ENCODE data around the gene LPP. TPM values are rescaled to one million over a fixed set of nuclear protein-coding genes. Genes with fewer than 3 reads are reported as not detected.

Gene LPP
- total and polyA plus RNA-seq, 8 donors: 8.0 to 885 (median 305) TPM

DNA sequence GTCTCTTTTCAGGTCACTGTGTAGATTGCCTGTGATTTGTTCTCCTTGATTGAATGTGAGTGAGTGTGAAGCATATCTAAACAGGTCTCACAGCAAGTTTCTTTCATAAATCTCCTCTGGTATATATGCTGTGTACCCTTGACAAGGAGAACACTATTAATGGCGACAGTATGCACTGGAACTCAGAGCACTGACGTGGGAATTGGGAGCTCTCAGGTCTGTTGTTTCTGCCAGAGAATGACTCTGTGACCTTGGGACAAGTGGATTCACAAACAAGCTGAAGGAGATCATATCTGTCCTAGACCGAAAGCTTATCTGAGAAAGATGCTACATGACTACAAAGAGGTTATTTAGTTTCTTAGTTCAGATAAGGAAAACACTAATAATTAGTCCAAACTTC, 691.6 kb downstream of the LPP start:
- intact Hi-C loops (cut with DNase I; ENCODE audit: low total_unique reads): no loop called here
- WGBS, 5 donors: 80 to 91% (median 88%) methylated on average over 3 of the region's 3 CpGs
- Histone ChIP-seq H3K9me3 (no peaks in the 10 kb centered on the region), H3K27ac (no peak overlapping the region), H3K4me1 (peaks cover 0 to 26% (median 0%) of the 10 kb centered on the region in 4 donors), H3K4me3 (no peak overlapping the region), H3K36me3 (no peaks in the 10 kb centered on the region), H3K27me3 (no peaks in the 10 kb centered on the region)
- DNase-seq: no peak
- no peak for TF ChIP-seq POLR2A (IDR thresholded peaks at IDR 0.05)
- no peak for TF ChIP-seq EP300 (IDR thresholded peaks at IDR 0.05)
- no peak for TF ChIP-seq CTCF (IDR thresholded peaks at IDR 0.05)
- TF ChIP-seq POLR2AphosphoS5 (IDR thresholded peaks at IDR 0.05): no peak

DNA sequence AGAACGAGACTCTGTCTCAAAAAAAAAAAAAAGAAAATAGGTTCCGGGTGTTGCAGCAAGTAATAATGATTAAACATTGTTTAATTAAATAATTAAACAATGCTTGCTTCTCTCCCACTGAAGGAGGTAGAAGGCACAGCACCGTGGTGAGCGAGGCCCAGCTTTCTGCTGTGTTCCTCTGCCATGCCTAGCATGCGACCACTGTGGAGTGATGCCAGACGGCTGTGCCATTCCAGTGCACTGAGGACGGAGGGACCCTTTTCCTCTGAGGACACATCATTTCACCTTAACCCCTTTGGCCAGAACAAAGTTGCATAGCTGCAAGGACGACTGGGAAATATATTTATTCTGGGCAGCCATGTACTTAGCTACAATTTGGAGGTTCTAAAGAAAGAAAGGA, 695.0 kb downstream of the LPP start:
- no peak overlapping the region for H3K4me3 ChIP-seq
- no peaks in the 10 kb centered on the region for H3K27me3 ChIP-seq
- peaks cover 0 to 26% (median 4%) of the 10 kb centered on the region in 4 donors for H3K4me1 ChIP-seq
- H3K27ac ChIP-seq: no peak overlapping the region
- no peak for DNase-seq
- no peak for TF ChIP-seq POLR2A (IDR thresholded peaks at IDR 0.05)
- no peak for TF ChIP-seq CTCF (IDR thresholded peaks at IDR 0.05)
- TF ChIP-seq POLR2AphosphoS5 (IDR thresholded peaks at IDR 0.05): no peak
- no peak for TF ChIP-seq EP300 (IDR thresholded peaks at IDR 0.05)
- 43 to 90% (median 60%) methylated on average over 8 of the region's 8 CpGs for WGBS, 5 donors
- no peaks in the 10 kb centered on the region for H3K9me3 ChIP-seq
- intact Hi-C loops (cut with DNase I; ENCODE audit: low total_unique reads): no loop called here
- H3K36me3 ChIP-seq: no peaks in the 10 kb centered on the region

- intact Hi-C loops (cut with DNase I; ENCODE audit: low total_unique reads): no loop called here
- H3K4me3 ChIP-seq: no peak overlapping the region
- no peaks in the 10 kb centered on the region for H3K36me3 ChIP-seq
- H3K4me1 ChIP-seq: peaks cover 0 to 35% (median 12%) of the 10 kb centered on the region in 4 donors
- no peaks in the 10 kb centered on the region for H3K9me3 ChIP-seq
- TF ChIP-seq POLR2AphosphoS5 (IDR thresholded peaks at IDR 0.05) (no peak), EP300 (IDR thresholded peaks at IDR 0.05) (no peak), CTCF (IDR thresholded peaks at IDR 0.05) (no peak), POLR2A (IDR thresholded peaks at IDR 0.05) (no peak)
- 84 to 95% (median 89%) methylated on average over 4 of the region's 4 CpGs for WGBS, 5 donors
- peak overlapping the region in 3 of 5 donors; percentile 58 to 65 (median 64) for H3K27ac ChIP-seq
- H3K27me3 ChIP-seq: no peaks in the 10 kb centered on the region
- DNase-seq: peak in 1 of 2 donors; percentile 12
Measured at GRCh38 chr3:188853856-188854771, 700.2 kb downstream of the LPP start.

- H3K4me1 ChIP-seq: peaks cover 0 to 35% (median 12%) of the 10 kb centered on the region in 4 donors
- intact Hi-C loops (cut with DNase I; ENCODE audit: low total_unique reads): no loop called here
- H3K27me3 ChIP-seq: no peaks in the 10 kb centered on the region
- no peak for DNase-seq
- no peaks in the 10 kb centered on the region for H3K36me3 ChIP-seq
- TF ChIP-seq POLR2A (IDR thresholded peaks at IDR 0.05) (no peak), EP300 (IDR thresholded peaks at IDR 0.05) (no peak), CTCF (IDR thresholded peaks at IDR 0.05) (no peak), POLR2AphosphoS5 (IDR thresholded peaks at IDR 0.05) (no peak)
- H3K4me3 ChIP-seq: no peak overlapping the region
- peak overlapping the region in 3 of 5 donors; percentile 58 to 65 (median 64) for H3K27ac ChIP-seq
- H3K9me3 ChIP-seq: no peaks in the 10 kb centered on the region
Measured at GRCh38 chr3:188854772-188855149, 700.8 kb downstream of the LPP start.

All from stomach (tissue), 9 donors.